HepG2 (cell line): ENCODE measurements around the gene RUBCNL. TPM values are rescaled to one million over a fixed set of nuclear protein-coding genes. Genes with fewer than 3 reads are reported as not detected.

Source experiments
- ATAC-seq: fragments of 200-7000 bp; cut with Tn5 transposase; 3 replicates; pipeline ENCODE4 v1.9.1; 2020; ENCODE audit warnings: mild to moderate bottlenecking, moderate library complexity
- BruUV-seq: library from RNA; stranded (reverse); fragments of 400-500 nt; replicated peaks from 2 replicates; lab custom pipeline; 2021; lab: Mats Ljungman, UMichigan
- CTCF ChIA-PET: fragments of 300-600 bp; formaldehyde crosslinking; extraction: SDS; loops from one replicate; lab custom pipeline; 2021; ENCODE audit warnings: low total read pairs, inconsistent platforms, low intra/inter-chr PET ratio; lab: Yijun Ruan, JAX
- POLR2A ChIA-PET: fragments of 350-600 bp; sonication (Branson Sonifier 250); formaldehyde crosslinking; loops from one replicate; lab custom pipeline; 2020; ENCODE audit warnings: antibody characterized with exemption, inconsistent platforms; lab: Yijun Ruan, JAX
- DNase-seq: peaks from one replicate; pipeline ENCODE4 v3.0.0-alpha.2; 2015; ENCODE audit warnings: low spot score
- FAIRE-seq: peaks from 3 replicates; lab custom pipeline; 2011; peaks lifted over from hg19 to GRCh38; lab: Jason Lieb, UNC
- H2AFZ ChIP-seq: one replicate; pipeline ENCODE4 v1.6.1; 2011; ENCODE audit warnings: low read length, inconsistent platforms
- H3K27ac ChIP-seq: fragments of 300-600 bp; 3 replicates; pipeline ENCODE4 v1.8.0; 2011; ENCODE audit warnings: mixed run types, mild to moderate bottlenecking, mixed read lengths, low read length, inconsistent platforms; ENCODE audit not compliant: insufficient read depth; ENCODE audit errors: extremely low read length
- H3K27me3 ChIP-seq, 2 experiments: fragments of 200-600 bp in 1 of 2; 2 replicates in 1 of 2; 3 replicates in 1 of 2; pipeline versions ENCODE4 v1.6.0 to v1.8.0; 2011; ENCODE audit warnings: low read length in 2 of 2, mild to moderate bottlenecking in 2 of 2, moderate library complexity in 2 of 2, inconsistent platforms in 1 of 2; ENCODE audit not compliant: insufficient read depth in 2 of 2, control insufficient read depth in 1 of 2
- H3K36me3 ChIP-seq, 2 experiments: fragments of 200-600 bp in 1 of 2; replicated peaks in 1 of 2; 2 replicates in 1 of 2; 3 replicates in 1 of 2; pipeline versions ENCODE4 v1.5.1 to v1.8.0; 2011; ENCODE audit warnings: low read length in 2 of 2, inconsistent platforms in 1 of 2; ENCODE audit not compliant: insufficient read depth in 2 of 2, control insufficient read depth in 1 of 2
- H3K4me1 ChIP-seq: 2 replicates; pipeline ENCODE4 v1.5.1; 2012; ENCODE audit warnings: low read length, inconsistent platforms; ENCODE audit not compliant: insufficient read depth
- H3K4me2 ChIP-seq: 2 replicates; pipeline ENCODE4 v1.6.0; 2011; ENCODE audit warnings: low read depth, low read length, inconsistent platforms
- H3K4me3 ChIP-seq, 3 experiments: fragments of 200-600 bp in 1 of 3; sonication (generic), shearing (Covaris generic) in 1 of 3; replicated peaks in 1 of 3; 2 replicates each; pipeline ENCODE4 v1.5.1; 2011 to 2016; ENCODE audit warnings: low read length in 3 of 3, inconsistent platforms in 2 of 3, low read depth in 2 of 3, mild to moderate bottlenecking in 2 of 3, control low read depth in 1 of 3, mixed read lengths in 1 of 3; ENCODE audit not compliant: insufficient read depth in 1 of 3
- H3K79me2 ChIP-seq: one replicate; pipeline ENCODE4 v1.6.1; 2011; ENCODE audit warnings: low read length, inconsistent platforms; ENCODE audit not compliant: insufficient read depth
- H3K9ac ChIP-seq: 2 replicates; pipeline ENCODE4 v1.6.0; 2011; ENCODE audit warnings: mild to moderate bottlenecking, low read depth, low read length, inconsistent platforms; ENCODE audit not compliant: insufficient read depth
- H3K9me3 ChIP-seq: 2 replicates; pipeline ENCODE4 v1.5.1; 2012; ENCODE audit warnings: mild to moderate bottlenecking, low read length
- H4K20me1 ChIP-seq: 2 replicates; pipeline ENCODE4 v1.6.0; 2011; ENCODE audit warnings: inconsistent platforms, mild to moderate bottlenecking, low read length, moderate library complexity; ENCODE audit not compliant: insufficient read depth
- HOXA9 ChIP-seq: sonication (generic); formaldehyde crosslinking; IDR thresholded peaks from 2 replicates; pipeline ENCODE4 v1.8.1; 2022; ENCODE audit warnings: missing genetic modification reagents, mild to moderate bottlenecking, moderate library complexity, borderline replicate concordance
- ISX ChIP-seq: sonication (generic); formaldehyde crosslinking; conservative IDR thresholded peaks from 2 replicates; pipeline ENCODE4 v1.5.0; 2020; ENCODE audit warnings: missing genetic modification reagents
- MEIS2 ChIP-seq: sonication (generic); formaldehyde crosslinking; IDR thresholded peaks from 2 replicates; pipeline ENCODE4 v1.9.0; 2021; ENCODE audit warnings: mild to moderate bottlenecking, missing genetic modification reagents
- ZEB1 ChIP-seq: IDR thresholded peaks from 2 replicates; pipeline ENCODE4 v1.6.1; 2012; ENCODE audit warnings: mild to moderate bottlenecking, low read depth, inconsistent platforms; ENCODE audit not compliant: insufficient replicate concordance
- ZNF672 ChIP-seq: sonication (generic); formaldehyde crosslinking; IDR thresholded peaks from 2 replicates; pipeline ENCODE4 v1.8.1; 2022; ENCODE audit warnings: missing genetic modification reagents
- ZNF720 ChIP-seq: sonication (generic); formaldehyde crosslinking; IDR thresholded peaks from 2 replicates; pipeline ENCODE4 v1.4.0; 2020; ENCODE audit warnings: missing genetic modification reagents
- ZNF761 ChIP-seq: sonication (generic); formaldehyde crosslinking; conservative IDR thresholded peaks from 2 replicates; pipeline ENCODE4 v1.4.0; 2020; ENCODE audit warnings: mild to moderate bottlenecking, missing genetic modification reagents
- ZNF788 ChIP-seq: sonication (generic); formaldehyde crosslinking; IDR thresholded peaks from 2 replicates; pipeline ENCODE4 v1.5.0; 2020; ENCODE audit warnings: mild to moderate bottlenecking, missing genetic modification reagents, borderline replicate concordance
- ZNF883 ChIP-seq: sonication (generic); formaldehyde crosslinking; IDR thresholded peaks from 2 replicates; pipeline ENCODE4 v1.5.1; 2020; ENCODE audit warnings: mild to moderate bottlenecking, missing genetic modification reagents; ENCODE audit errors: not compliant biosample characterization
- WGBS: methylation state at CpG from one replicate; pipeline ENCODE4 v1.1.6; 2017; ENCODE audit warnings: low lambda C conversion rate; 5-methylcytosine and 5-hydroxymethylcytosine counted together
- in situ Hi-C: cut with HindIII; loops from 2 replicates; pipeline ENCODE4 v1.10.0; 2017; ENCODE audit warnings: low pct_unique_long_range_greater_than_20kb; ENCODE audit not compliant: extremely low pct_ligation_motif_present
- intact Hi-C: fragments of 100-400 bp; cut with micrococcal nuclease; formaldehyde crosslinking; loops from one replicate; pipeline ENCODE4 v1.10.0; 2022; ENCODE audit not compliant: unreplicated experiment
- polyA plus RNA-seq, 8 experiments: library from polyadenylated mRNA; depleted of rRNA in 3 of 8; stranded (reverse) in 7 of 8; unstranded in 1 of 8; fragments of >200 nt; fragmentation: Illumina TruSeq in 4 of 8; extraction: Trizol in 4 of 8; gene quantifications; 2 replicates each; pipeline versions ENCODE4 v1.2.1 to v1.2.3, GENCODE V29; 2011 to 2016; ENCODE audit warnings: low read depth in 4 of 8, missing spikeins in 1 of 8, mixed read lengths in 1 of 8; ENCODE audit not compliant: insufficient read depth in 1 of 8
- total RNA-seq, 5 experiments: library from RNA; depleted of rRNA; stranded (reverse); fragments of >200 nt; fragmentation: Illumina TruSeq; extraction: Trizol; gene quantifications; 2 replicates each; pipeline ENCODE4 v1.2.3, GENCODE V29; 2016; ENCODE audit warnings: low read depth in 1 of 5
- TF ChIP-seq, protein P1 (sequence below): sonication (generic); formaldehyde crosslinking; IDR thresholded peaks from 2 replicates; pipeline ENCODE4 v1.5.1; 2020; ENCODE audit warnings: mild to moderate bottlenecking, missing genetic modification reagents, borderline replicate concordance
- TF ChIP-seq, protein P2 (sequence below): sonication (generic); formaldehyde crosslinking; IDR thresholded peaks from 2 replicates; pipeline ENCODE4 v1.4.0; 2020; ENCODE audit warnings: mild to moderate bottlenecking, missing genetic modification reagents, borderline replicate concordance

Gene RUBCNL
- total and polyA plus RNA-seq, 2 of the 13 experiments (the other 11 are each of a cell fraction or from before 2014, with no cell fraction given) = not detected

DNA sequence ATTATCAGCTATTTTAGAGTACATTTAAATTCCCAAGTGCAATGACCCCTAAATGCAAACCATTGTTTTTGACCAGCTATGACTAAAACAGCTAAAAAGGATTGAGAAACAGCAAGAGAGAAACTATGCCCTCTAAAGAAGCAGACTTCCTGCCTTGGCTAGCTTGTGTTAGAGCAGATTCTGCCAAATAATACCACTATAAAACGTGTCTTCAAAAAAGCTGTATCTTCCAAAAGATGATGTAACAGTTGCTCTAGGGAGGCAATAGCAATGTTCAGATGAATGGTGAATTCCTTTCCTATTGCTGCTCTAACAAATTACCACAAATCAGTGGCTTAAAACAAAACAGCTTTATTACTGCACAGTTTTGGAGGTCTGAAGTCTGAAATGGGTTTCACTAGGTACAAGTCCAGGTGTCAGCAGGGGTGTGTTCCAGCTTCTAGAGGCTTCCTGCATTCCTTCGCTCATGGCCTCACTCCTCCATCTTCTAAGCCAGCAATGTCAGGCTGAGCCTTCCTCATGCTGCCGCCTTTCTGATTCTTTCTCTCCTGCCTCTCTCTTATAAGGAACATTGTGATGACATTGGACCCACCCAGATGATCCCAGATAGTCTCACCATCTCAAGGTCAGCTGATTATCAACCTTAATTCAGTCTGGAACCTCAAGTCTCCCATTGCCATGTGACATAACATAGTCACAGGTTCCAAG, 90.8 kb downstream of the RUBCNL start:
- no peaks in the 10 kb centered on the region for H3K4me1 ChIP-seq
- H3K9ac ChIP-seq = no peak overlapping the region
- BruUV-seq = no TSS peak
- no peak overlapping the region for H3K4me3 ChIP-seq
- H3K9me3 ChIP-seq = no peaks in the 10 kb centered on the region
- no peak overlapping the region for H2AFZ ChIP-seq
- 54% methylated on average over 3 of the region's 3 CpGs for WGBS
- no peaks in the 10 kb centered on the region for H4K20me1 ChIP-seq
- TF ChIP-seq, protein P1, sequence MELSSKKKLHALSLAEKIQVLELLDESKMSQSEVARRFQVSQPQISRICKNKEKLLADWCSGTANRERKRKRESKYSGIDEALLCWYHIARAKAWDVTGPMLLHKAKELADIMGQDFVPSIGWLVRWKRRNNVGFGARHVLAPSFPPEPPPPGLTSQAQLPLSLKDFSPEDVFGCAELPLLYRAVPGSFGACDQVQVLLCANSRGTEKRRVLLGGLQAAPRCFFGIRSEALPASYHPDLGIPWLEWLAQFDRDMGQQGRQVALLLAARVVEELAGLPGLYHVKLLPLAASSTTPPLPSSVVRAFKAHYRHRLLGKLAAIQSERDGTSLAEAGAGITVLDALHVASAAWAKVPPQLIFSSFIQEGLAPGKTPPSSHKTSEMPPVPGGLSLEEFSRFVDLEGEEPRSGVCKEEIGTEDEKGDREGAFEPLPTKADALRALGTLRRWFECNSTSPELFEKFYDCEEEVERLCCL (CRISPR knock-in tag) = no peak
- TF ChIP-seq ZNF788 (CRISPR knock-in tag) = no peak
- no peak for TF ChIP-seq ISX (CRISPR knock-in tag)
- TF ChIP-seq MEIS2 = no peak
- TF ChIP-seq, protein P2, sequence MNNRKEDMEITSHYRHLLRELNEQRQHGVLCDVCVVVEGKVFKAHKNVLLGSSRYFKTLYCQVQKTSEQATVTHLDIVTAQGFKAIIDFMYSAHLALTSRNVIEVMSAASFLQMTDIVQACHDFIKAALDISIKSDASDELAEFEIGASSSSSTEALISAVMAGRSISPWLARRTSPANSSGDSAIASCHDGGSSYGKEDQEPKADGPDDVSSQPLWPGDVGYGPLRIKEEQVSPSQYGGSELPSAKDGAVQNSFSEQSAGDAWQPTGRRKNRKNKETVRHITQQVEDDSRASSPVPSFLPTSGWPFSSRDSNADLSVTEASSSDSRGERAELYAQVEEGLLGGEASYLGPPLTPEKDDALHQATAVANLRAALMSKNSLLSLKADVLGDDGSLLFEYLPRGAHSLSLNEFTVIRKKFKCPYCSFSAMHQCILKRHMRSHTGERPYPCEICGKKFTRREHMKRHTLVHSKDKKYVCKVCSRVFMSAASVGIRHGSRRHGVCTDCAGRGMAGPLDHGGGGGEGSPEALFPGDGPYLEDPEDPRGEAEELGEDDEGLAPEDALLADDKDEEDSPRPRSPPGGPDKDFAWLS (CRISPR knock-in tag) = no peak
- no peak for TF ChIP-seq ZNF761
- no peak for TF ChIP-seq HOXA9
- no peak for TF ChIP-seq ZEB1
- no peak for TF ChIP-seq ZNF672 (CRISPR knock-in tag)
- TF ChIP-seq ZNF720 = no peak
- no peak for TF ChIP-seq ZNF883 (CRISPR knock-in tag)
- DNase-seq (no peak), FAIRE-seq (no peak), ATAC-seq (no peak)
- H3K4me2 ChIP-seq = no peak overlapping the region
- H3K27me3 ChIP-seq = no peaks in the 10 kb centered on the region; a peak in 1 of 5 replicates
- in situ Hi-C loops = no loop called here
- H3K36me3 ChIP-seq = no peaks in the 10 kb centered on the region
- ChIA-PET POLR2A (no interaction called here), CTCF (no interaction called here)
- intact Hi-C loops = no loop called here
- no peaks in the 10 kb centered on the region for H3K79me2 ChIP-seq
- H3K27ac ChIP-seq = no peak overlapping the region
